Vagina (tissue), 2 donors: ENCODE measurements around the gene CCDC73.
A peak's percentile ranks its signal among the peaks of the same experiment; 100 is the strongest.

Experiments used
- POLR2A ChIP-seq, 2 donors: fragments of 450-650 bp; IDR thresholded peaks; one replicate each; pipeline ENCODE4 v1.6.1; 2017; ENCODE audit warnings: antibody characterized with exemption in 2 of 2, mild to moderate bottlenecking in 2 of 2, moderate library complexity in 2 of 2
- POLR2AphosphoS5 ChIP-seq, 2 donors: sonication (generic); formaldehyde crosslinking; IDR thresholded peaks; one replicate each; pipeline ENCODE4 v1.9.0; 2017; ENCODE audit warnings: antibody characterized with exemption in 2 of 2, mild to moderate bottlenecking in 2 of 2, low read depth in 1 of 2; ENCODE audit not compliant: insufficient read depth in 1 of 2

- TF ChIP-seq POLR2AphosphoS5 (IDR thresholded peaks at IDR 0.05; ENCODE audit: insufficient read depth in 1 of 2, low read depth in 1 of 2) (peak in 1 of 2 donors; percentile 86), POLR2A (IDR thresholded peaks at IDR 0.05) (no peak)
Measured at GRCh38 chr11:32838505-32839274, 44.2 kb upstream of the CCDC73 start.
